Cardiac muscle cell (in vitro differentiated cells and primary cell): ENCODE results near the gene AFG3L2. TPM values are rescaled to one million over a fixed set of nuclear protein-coding genes. Genes with fewer than 3 reads are reported as not detected.

Source experiments
- DNase-seq, 2 donors: peaks; one replicate each; pipeline versions ENCODE4 v3.0.0 to v3.0.0-alpha.2; 2010 to 2017; ENCODE audit warnings: low read depth in 1 of 2, low spot score in 1 of 2
- H3K27ac ChIP-seq: fragments of 200-600 bp; sonication (generic); 2 replicates; pipeline ENCODE4 v1.5.1; 2016
- H3K27me3 ChIP-seq: fragments of 200-600 bp; sonication (generic); 2 replicates; pipeline ENCODE4 v1.6.0; 2016; ENCODE audit warnings: control low read depth
- H3K36me3 ChIP-seq: fragments of 200-600 bp; sonication (generic); 2 replicates; pipeline ENCODE4 v1.5.1; 2016; ENCODE audit warnings: control low read depth
- H3K4me1 ChIP-seq: fragments of 200-600 bp; sonication (generic); 2 replicates; pipeline ENCODE4 v1.8.1; 2017; ENCODE audit warnings: low read depth, mild to moderate bottlenecking, mixed run types
- H3K4me3 ChIP-seq: fragments of 200-600 bp; sonication (generic); 2 replicates; pipeline ENCODE4 v1.5.1; 2016; ENCODE audit warnings: mild to moderate bottlenecking
- H3K9me3 ChIP-seq: fragments of 200-600 bp; sonication (generic); 2 replicates; pipeline ENCODE4 v1.5.1; 2017; ENCODE audit warnings: low read depth, mild to moderate bottlenecking, control low read depth
- polyA plus RNA-seq: library from polyadenylated mRNA; unstranded; fragments of >200 nt; fragmentation: Nextera tagmentation; extraction: Ambion mirVana; gene quantifications from 2 replicates; pipeline ENCODE4 v1.2.1, GENCODE V29; 2016
- total RNA-seq: library from RNA; depleted of rRNA; stranded (reverse); fragments of >200 nt; gene quantifications from 2 replicates; pipeline ENCODE4 v1.2.3, GENCODE V29; 2016
- TF ChIP-seq, protein P1 (sequence below): IDR thresholded peaks from 2 replicates; pipeline ENCODE4 v1.5.1; 2012; ENCODE audit warnings: low read depth, mild to moderate bottlenecking, low read length

AFG3L2 gene
- total and polyA plus RNA-seq, 2 experiments from 2014 or later = 83.5 to 97.6 TPM

DNA sequence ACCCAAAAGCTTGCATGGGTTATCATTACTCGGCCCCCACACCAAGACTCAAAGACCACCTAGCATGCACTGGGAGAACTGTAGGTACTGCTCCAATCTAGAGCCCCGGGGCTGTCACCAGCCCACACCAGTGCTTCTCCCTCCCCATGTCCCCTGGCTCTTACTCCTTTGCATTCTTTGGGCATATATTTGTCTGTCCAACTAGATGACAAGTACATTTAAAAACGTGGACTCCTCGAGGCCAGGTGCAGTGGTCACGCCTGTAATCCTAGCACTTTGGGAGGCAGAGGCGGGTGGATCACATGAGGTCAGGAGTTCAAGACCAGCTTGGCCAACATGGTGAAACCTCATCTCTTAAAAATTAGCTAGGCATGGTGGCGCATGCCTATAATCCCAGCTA lies 7.8 kb downstream of the AFG3L2 start:
- DNase-seq = no peak
- H3K27ac ChIP-seq = no peak overlapping the region
- no peaks in the 10 kb centered on the region for H3K27me3 ChIP-seq
- peaks cover 13% of the 10 kb centered on the region for H3K4me1 ChIP-seq
- H3K36me3 ChIP-seq = peaks cover 27% of the 10 kb centered on the region
- TF ChIP-seq, protein P1, sequence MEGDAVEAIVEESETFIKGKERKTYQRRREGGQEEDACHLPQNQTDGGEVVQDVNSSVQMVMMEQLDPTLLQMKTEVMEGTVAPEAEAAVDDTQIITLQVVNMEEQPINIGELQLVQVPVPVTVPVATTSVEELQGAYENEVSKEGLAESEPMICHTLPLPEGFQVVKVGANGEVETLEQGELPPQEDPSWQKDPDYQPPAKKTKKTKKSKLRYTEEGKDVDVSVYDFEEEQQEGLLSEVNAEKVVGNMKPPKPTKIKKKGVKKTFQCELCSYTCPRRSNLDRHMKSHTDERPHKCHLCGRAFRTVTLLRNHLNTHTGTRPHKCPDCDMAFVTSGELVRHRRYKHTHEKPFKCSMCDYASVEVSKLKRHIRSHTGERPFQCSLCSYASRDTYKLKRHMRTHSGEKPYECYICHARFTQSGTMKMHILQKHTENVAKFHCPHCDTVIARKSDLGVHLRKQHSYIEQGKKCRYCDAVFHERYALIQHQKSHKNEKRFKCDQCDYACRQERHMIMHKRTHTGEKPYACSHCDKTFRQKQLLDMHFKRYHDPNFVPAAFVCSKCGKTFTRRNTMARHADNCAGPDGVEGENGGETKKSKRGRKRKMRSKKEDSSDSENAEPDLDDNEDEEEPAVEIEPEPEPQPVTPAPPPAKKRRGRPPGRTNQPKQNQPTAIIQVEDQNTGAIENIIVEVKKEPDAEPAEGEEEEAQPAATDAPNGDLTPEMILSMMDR = no peak
- no peaks in the 10 kb centered on the region for H3K9me3 ChIP-seq
- H3K4me3 ChIP-seq = no peak overlapping the region

DNA sequence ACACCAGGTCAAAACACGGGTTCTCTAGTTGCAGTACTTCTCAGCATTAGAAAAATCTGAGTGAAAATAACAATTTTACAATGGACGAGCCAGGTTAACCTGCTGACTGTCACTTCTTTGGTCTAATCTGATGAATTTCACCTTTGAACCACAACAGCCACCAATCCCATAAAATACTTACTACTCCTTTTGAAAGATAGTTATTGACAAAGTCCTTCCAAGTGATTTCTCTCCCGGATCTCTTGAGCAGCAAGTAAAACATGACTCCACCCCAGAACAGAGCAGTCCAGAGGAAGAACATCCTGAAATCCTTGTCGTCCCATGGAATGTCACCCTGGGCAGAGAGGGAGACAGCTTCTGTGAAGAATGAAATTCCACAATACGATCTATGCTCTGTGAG lies 10.2 kb downstream of the AFG3L2 start:
- H3K36me3 ChIP-seq = peaks cover 27% of the 10 kb centered on the region
- TF ChIP-seq, protein P1 = no peak
- H3K27ac ChIP-seq = no peak overlapping the region
- DNase-seq = no peak
- no peak overlapping the region for H3K4me3 ChIP-seq
- H3K4me1 ChIP-seq = peaks cover 19% of the 10 kb centered on the region
- H3K27me3 ChIP-seq = no peaks in the 10 kb centered on the region
- no peaks in the 10 kb centered on the region for H3K9me3 ChIP-seq

DNA sequence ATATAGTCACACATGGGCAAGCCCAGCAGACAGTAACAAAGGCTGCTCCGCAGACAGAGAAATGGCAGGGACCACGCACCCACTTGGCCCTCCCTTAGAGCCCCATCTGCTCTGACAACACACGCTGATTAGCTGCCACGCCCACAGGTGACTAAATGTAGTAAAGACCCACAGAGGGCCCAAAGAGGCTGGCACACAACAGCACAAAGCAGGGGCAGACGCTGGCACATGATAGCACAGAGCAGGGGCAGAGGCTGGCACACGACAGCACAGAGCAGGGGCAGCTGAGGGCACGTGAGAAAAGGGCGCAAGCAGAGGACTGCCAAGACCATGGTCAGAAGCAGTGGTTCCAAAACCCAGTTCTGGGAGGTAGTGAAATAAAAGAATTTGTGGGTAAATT lies 10.6 kb downstream of the AFG3L2 start:
- Histone ChIP-seq H3K4me3 (no peak overlapping the region), H3K4me1 (peaks cover 23% of the 10 kb centered on the region), H3K36me3 (peaks cover 27% of the 10 kb centered on the region), H3K27ac (no peak overlapping the region), H3K27me3 (no peaks in the 10 kb centered on the region), H3K9me3 (no peaks in the 10 kb centered on the region)
- DNase-seq = no peak
- TF ChIP-seq, protein P1 = no peak

DNA sequence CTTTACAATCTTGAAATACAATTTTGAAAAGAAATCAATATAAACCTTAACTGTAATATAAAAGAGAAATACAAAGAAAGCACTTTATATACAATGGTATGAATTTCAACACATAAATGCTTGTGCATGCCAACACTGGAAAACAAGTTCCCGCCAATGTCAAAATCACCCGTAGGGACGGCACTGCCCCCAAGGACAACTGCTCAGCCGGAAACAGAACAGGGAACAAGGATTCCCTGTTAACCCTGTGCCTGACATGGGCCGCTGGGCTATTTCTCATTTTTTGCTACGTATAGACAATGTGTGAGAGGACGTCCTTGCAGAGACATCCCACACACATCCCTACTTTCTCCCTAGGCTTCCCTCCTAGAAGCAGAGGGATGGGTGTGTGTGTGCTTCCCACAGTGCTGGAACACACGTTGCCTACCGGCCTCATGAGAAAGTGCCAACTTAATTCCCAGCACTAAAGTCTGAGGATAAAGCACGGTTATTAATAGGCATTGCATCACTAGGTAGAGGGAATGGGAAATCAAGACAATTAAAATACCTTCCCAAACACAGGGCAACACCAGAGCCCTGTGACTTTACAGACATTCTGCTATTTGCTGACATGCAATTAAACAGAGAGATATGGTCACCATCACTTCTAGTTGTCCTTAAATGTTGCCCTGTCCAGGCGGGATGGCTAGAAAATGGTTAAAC lies 14.4 kb downstream of the AFG3L2 start:
- Histone ChIP-seq H3K36me3 (peaks cover 30% of the 10 kb centered on the region), H3K4me1 (peaks cover 23% of the 10 kb centered on the region), H3K27me3 (no peaks in the 10 kb centered on the region), H3K9me3 (no peaks in the 10 kb centered on the region), H3K27ac (peak overlapping the region; percentile 95), H3K4me3 (no peak overlapping the region)
- TF ChIP-seq, protein P1 = no peak
- DNase-seq = peak in 1 of 2 donors; percentile 64

DNA sequence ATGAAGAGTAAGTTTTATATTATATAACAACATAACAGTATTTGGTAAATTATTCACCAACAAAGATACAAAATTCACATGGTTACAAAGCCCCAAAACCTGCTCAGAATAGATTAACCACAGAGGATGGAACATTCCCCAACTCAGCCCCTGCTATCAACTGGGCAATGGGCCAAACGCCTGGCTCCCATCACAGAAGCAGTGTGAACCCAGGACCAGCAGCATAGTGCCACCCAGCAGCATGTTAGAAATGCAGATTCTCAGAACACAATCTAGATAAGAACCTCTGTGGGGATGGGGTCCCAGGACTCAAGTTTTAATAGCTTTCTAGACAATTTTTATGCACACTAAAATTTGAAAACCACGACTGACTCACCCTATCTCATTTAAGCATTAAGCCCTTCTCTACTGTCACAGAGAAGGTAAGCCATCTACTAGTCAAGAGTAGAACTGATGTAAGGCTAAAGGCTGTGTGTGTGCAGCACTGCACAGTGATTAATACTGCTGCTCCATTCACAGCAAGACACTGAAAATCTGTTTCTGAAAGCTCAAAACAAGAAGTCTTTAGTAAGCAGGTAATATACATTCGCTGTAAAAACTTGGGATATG lies 15.2 kb downstream of the AFG3L2 start:
- Histone ChIP-seq H3K4me1 (peaks cover 23% of the 10 kb centered on the region), H3K36me3 (peaks cover 29% of the 10 kb centered on the region), H3K4me3 (no peak overlapping the region), H3K27ac (peak overlapping the region; percentile 95), H3K27me3 (no peaks in the 10 kb centered on the region), H3K9me3 (no peaks in the 10 kb centered on the region)
- DNase-seq = peak; percentile 33 to 63
- TF ChIP-seq, protein P1 = no peak
